Mesendoderm (in vitro differentiated cells): ENCODE measurements around the gene TMEM94.

ENCODE experiments used
- DNase-seq: peaks from one replicate; pipeline ENCODE4 v3.0.0; 2013
- H2AK5ac ChIP-seq: 2 replicates; pipeline ENCODE4 v1.6.1; 2013; ENCODE audit warnings: low read length, inconsistent platforms
- H2BK120ac ChIP-seq: 2 replicates; pipeline ENCODE4 v1.6.1; 2013; ENCODE audit warnings: low read depth, mild to moderate bottlenecking, low read length, moderate library complexity, mixed read lengths
- H2BK15ac ChIP-seq: replicated peaks from 2 replicates; pipeline ENCODE4 v1.6.1; 2013; ENCODE audit warnings: low read depth, mild to moderate bottlenecking, moderate library complexity
- H2BK5ac ChIP-seq: 2 replicates; pipeline ENCODE4 v1.6.1; 2013; ENCODE audit warnings: low read length, inconsistent platforms
- H3K18ac ChIP-seq: 2 replicates; pipeline ENCODE4 v1.6.1; 2013; ENCODE audit warnings: mild to moderate bottlenecking, low read length, mixed read lengths
- H3K23ac ChIP-seq: one replicate; pipeline ENCODE4 v1.6.1; 2013; ENCODE audit warnings: low read length
- H3K27ac ChIP-seq: 2 replicates; pipeline ENCODE4 v1.5.1; 2013; ENCODE audit warnings: low read depth, mild to moderate bottlenecking, inconsistent platforms, low read length, moderate library complexity
- H3K27me3 ChIP-seq: 2 replicates; pipeline ENCODE4 v1.6.1; 2013; ENCODE audit warnings: low read length, control low read depth, mild to moderate bottlenecking, inconsistent platforms; ENCODE audit not compliant: insufficient read depth, poor library complexity
- H3K36me3 ChIP-seq: 2 replicates; pipeline ENCODE4 v1.6.1; 2013; ENCODE audit warnings: low read length, inconsistent platforms; ENCODE audit not compliant: control insufficient read depth, insufficient read depth
- H3K4ac ChIP-seq: one replicate; pipeline ENCODE4 v1.6.1; 2013; ENCODE audit warnings: low read depth, mild to moderate bottlenecking, low read length, moderate library complexity
- H3K4me1 ChIP-seq: 2 replicates; pipeline ENCODE4 v1.6.1; 2013; ENCODE audit warnings: low read depth, low read length, inconsistent platforms; ENCODE audit not compliant: control insufficient read depth
- H3K4me2 ChIP-seq: 2 replicates; pipeline ENCODE4 v1.6.1; 2013; ENCODE audit warnings: low read length
- H3K4me3 ChIP-seq: 2 replicates; pipeline ENCODE4 v1.5.1; 2013; ENCODE audit warnings: mild to moderate bottlenecking, low read length
- H3K56ac ChIP-seq: one replicate; pipeline ENCODE4 v1.6.1; 2013; ENCODE audit warnings: low read length
- H3K79me1 ChIP-seq: 2 replicates; pipeline ENCODE4 v1.6.1; 2013; ENCODE audit warnings: low read length, inconsistent platforms
- H3K79me2 ChIP-seq: 2 replicates; pipeline ENCODE4 v1.6.1; 2013; ENCODE audit warnings: mild to moderate bottlenecking, low read length; ENCODE audit not compliant: control insufficient read depth, insufficient read depth
- H3K9ac ChIP-seq: 2 replicates; pipeline ENCODE4 v1.6.1; 2013; ENCODE audit warnings: low read length, inconsistent platforms
- H4K5ac ChIP-seq: one replicate; pipeline ENCODE4 v1.6.1; 2013; ENCODE audit warnings: low read length
- H4K8ac ChIP-seq: one replicate; pipeline ENCODE4 v1.6.1; 2013; ENCODE audit warnings: low read depth, mild to moderate bottlenecking, control low read depth, low read length, moderate library complexity
- WGBS: extraction: QIAGEN DNeasy Blood & Tissue Kit; methylation state at CpG from one replicate; pipeline ENCODE4 v1.1.7; 2013; ENCODE audit warnings: low lambda C conversion rate, missing lambda C conversion rate; ENCODE audit not compliant: insufficient coverage; ENCODE audit errors: extremely low coverage; 5-methylcytosine and 5-hydroxymethylcytosine counted together

Gene TMEM94

GRCh38 chr17:75468779-75469373, 12.4 kb downstream of the TMEM94 start:
- H2BK15ac ChIP-seq: no peak overlapping the region
- H3K9ac ChIP-seq: no peak overlapping the region
- H3K23ac ChIP-seq: no peak overlapping the region
- H4K5ac ChIP-seq: no peak overlapping the region
- H3K56ac ChIP-seq: no peak overlapping the region
- no peak overlapping the region for H2AK5ac ChIP-seq
- WGBS: no CpG with 5 or more reads among the region's 13 CpGs
- no peaks in the 10 kb centered on the region for H3K79me1 ChIP-seq
- no peak overlapping the region for H3K4me3 ChIP-seq
- no peak overlapping the region for H3K18ac ChIP-seq
- DNase-seq: no peak
- H3K79me2 ChIP-seq: no peaks in the 10 kb centered on the region
- H4K8ac ChIP-seq: no peak overlapping the region
- no peaks in the 10 kb centered on the region for H3K4me1 ChIP-seq
- H3K27me3 ChIP-seq: no peaks in the 10 kb centered on the region
- no peak overlapping the region for H3K4ac ChIP-seq
- H3K36me3 ChIP-seq: no peaks in the 10 kb centered on the region
- no peak overlapping the region for H3K4me2 ChIP-seq
- no peak overlapping the region for H2BK120ac ChIP-seq
- no peak overlapping the region for H3K27ac ChIP-seq
- H2BK5ac ChIP-seq: no peak overlapping the region

GRCh38 chr17:75471207-75471606, 14.8 kb downstream of the TMEM94 start:
- H3K56ac ChIP-seq: no peak overlapping the region
- no peak overlapping the region for H3K23ac ChIP-seq
- H2BK120ac ChIP-seq: no peak overlapping the region
- no peak for DNase-seq
- no peak overlapping the region for H4K8ac ChIP-seq
- H3K4ac ChIP-seq: no peak overlapping the region
- no peak overlapping the region for H2BK15ac ChIP-seq
- no peak overlapping the region for H3K4me2 ChIP-seq
- no peak overlapping the region for H2BK5ac ChIP-seq
- no peaks in the 10 kb centered on the region for H3K79me1 ChIP-seq
- no peaks in the 10 kb centered on the region for H3K79me2 ChIP-seq
- no peak overlapping the region for H4K5ac ChIP-seq
- H3K27me3 ChIP-seq: no peaks in the 10 kb centered on the region
- no peak overlapping the region for H3K18ac ChIP-seq
- no CpG with 5 or more reads among the region's 6 CpGs for WGBS
- H3K36me3 ChIP-seq: no peaks in the 10 kb centered on the region
- no peak overlapping the region for H3K27ac ChIP-seq
- H3K4me1 ChIP-seq: no peaks in the 10 kb centered on the region
- H3K9ac ChIP-seq: no peak overlapping the region
- no peak overlapping the region for H2AK5ac ChIP-seq
- H3K4me3 ChIP-seq: no peak overlapping the region

GRCh38 chr17:75472119-75472518, 15.7 kb downstream of the TMEM94 start:
- Histone ChIP-seq H2AK5ac (no peak overlapping the region), H2BK15ac (no peak overlapping the region), H3K56ac (no peak overlapping the region), H4K8ac (no peak overlapping the region), H2BK5ac (no peak overlapping the region), H3K36me3 (no peaks in the 10 kb centered on the region), H2BK120ac (no peak overlapping the region), H3K4me2 (no peak overlapping the region), H3K79me2 (no peaks in the 10 kb centered on the region), H3K4me1 (no peaks in the 10 kb centered on the region), H3K9ac (no peak overlapping the region), H3K4ac (no peak overlapping the region), H3K27ac (no peak overlapping the region), H3K18ac (no peak overlapping the region), H3K23ac (no peak overlapping the region), H3K79me1 (no peaks in the 10 kb centered on the region), H4K5ac (no peak overlapping the region), H3K4me3 (no peak overlapping the region), H3K27me3 (no peaks in the 10 kb centered on the region)
- no CpG with 5 or more reads among the region's 4 CpGs for WGBS
- no peak for DNase-seq

GRCh38 chr17:75473246-75473645, 16.8 kb downstream of the TMEM94 start:
- Histone ChIP-seq H3K79me1 (no peaks in the 10 kb centered on the region), H3K27me3 (no peaks in the 10 kb centered on the region), H2BK5ac (no peak overlapping the region), H3K4me1 (no peaks in the 10 kb centered on the region), H3K27ac (no peak overlapping the region), H3K9ac (no peak overlapping the region), H3K23ac (no peak overlapping the region), H2BK15ac (no peak overlapping the region), H3K18ac (no peak overlapping the region), H3K4ac (no peak overlapping the region), H2AK5ac (no peak overlapping the region), H4K8ac (no peak overlapping the region), H2BK120ac (no peak overlapping the region), H3K79me2 (no peaks in the 10 kb centered on the region), H3K4me2 (no peak overlapping the region), H4K5ac (no peak overlapping the region), H3K36me3 (no peaks in the 10 kb centered on the region), H3K4me3 (no peak overlapping the region), H3K56ac (no peak overlapping the region)
- no CpG with 5 or more reads among the region's 2 CpGs for WGBS
- DNase-seq: no peak

GRCh38 chr17:75474736-75475135, 18.3 kb downstream of the TMEM94 start:
- H2BK5ac ChIP-seq: no peak overlapping the region
- no peak overlapping the region for H3K4me2 ChIP-seq
- H3K79me2 ChIP-seq: no peaks in the 10 kb centered on the region
- no peak overlapping the region for H4K5ac ChIP-seq
- H2BK15ac ChIP-seq: no peak overlapping the region
- WGBS: no CpG with 5 or more reads among the region's 6 CpGs
- H3K27me3 ChIP-seq: no peaks in the 10 kb centered on the region
- no peak overlapping the region for H3K27ac ChIP-seq
- H3K18ac ChIP-seq: no peak overlapping the region
- no peak overlapping the region for H3K9ac ChIP-seq
- no peaks in the 10 kb centered on the region for H3K79me1 ChIP-seq
- no peak overlapping the region for H3K4ac ChIP-seq
- H2BK120ac ChIP-seq: no peak overlapping the region
- no peak overlapping the region for H4K8ac ChIP-seq
- no peak overlapping the region for H3K56ac ChIP-seq
- H3K23ac ChIP-seq: no peak overlapping the region
- H3K4me3 ChIP-seq: no peak overlapping the region
- H2AK5ac ChIP-seq: no peak overlapping the region
- H3K36me3 ChIP-seq: no peaks in the 10 kb centered on the region
- no peaks in the 10 kb centered on the region for H3K4me1 ChIP-seq
- DNase-seq: no peak

GRCh38 chr17:75475144-75475835, 18.9 kb downstream of the TMEM94 start:
- Histone ChIP-seq H3K18ac (no peak overlapping the region), H3K27me3 (no peaks in the 10 kb centered on the region), H3K23ac (no peak overlapping the region), H3K4me2 (no peak overlapping the region), H2BK15ac (no peak overlapping the region), H3K56ac (no peak overlapping the region), H4K5ac (no peak overlapping the region), H3K4me3 (no peak overlapping the region), H3K79me1 (no peaks in the 10 kb centered on the region), H3K4me1 (no peaks in the 10 kb centered on the region), H3K9ac (no peak overlapping the region), H3K36me3 (no peaks in the 10 kb centered on the region), H2BK120ac (no peak overlapping the region), H3K27ac (no peak overlapping the region), H2BK5ac (no peak overlapping the region), H3K79me2 (no peaks in the 10 kb centered on the region), H4K8ac (no peak overlapping the region), H2AK5ac (no peak overlapping the region), H3K4ac (no peak overlapping the region)
- DNase-seq: no peak
- WGBS: no CpG with 5 or more reads among the region's 13 CpGs
